Suprapubic skin (tissue), 4 donors: ENCODE measurements around the gene ATPAF1. TPM values are rescaled to one million over a fixed set of nuclear protein-coding genes. Genes with fewer than 3 reads are reported as not detected.

Source experiments
- DNase-seq, 2 donors: peaks; one replicate each; pipeline ENCODE4 v3.0.0-alpha.2; 2019; ENCODE audit warnings: low spot score in 2 of 2
- H3K27ac ChIP-seq: fragments of 200-600 bp; sonication (generic); one replicate; pipeline ENCODE4 v1.5.1; 2019
- H3K27me3 ChIP-seq: fragments of 200-600 bp; sonication (generic); one replicate; pipeline ENCODE4 v1.5.1; 2019
- H3K36me3 ChIP-seq: fragments of 200-600 bp; sonication (generic); one replicate; pipeline ENCODE4 v1.5.1; 2019
- H3K4me1 ChIP-seq: fragments of 200-600 bp; sonication (generic); one replicate; pipeline ENCODE4 v1.5.1; 2019
- H3K4me3 ChIP-seq: fragments of 200-600 bp; sonication (generic); one replicate; pipeline ENCODE4 v1.5.1; 2019; ENCODE audit warnings: mild to moderate bottlenecking
- H3K9me3 ChIP-seq: fragments of 200-600 bp; sonication (generic); one replicate; pipeline ENCODE4 v1.5.1; 2019
- CTCF ChIP-seq, 2 donors: fragments of 200-600 bp in 1 of 2; fragments of 450-650 bp in 1 of 2; sonication (generic) in 1 of 2; IDR thresholded peaks; one replicate each; pipeline ENCODE4 v1.5.1; 2016 to 2019; ENCODE audit warnings: antibody characterized with exemption in 2 of 2, mild to moderate bottlenecking in 1 of 2, moderate library complexity in 1 of 2
- EP300 ChIP-seq: sonication (generic); formaldehyde crosslinking; IDR thresholded peaks from one replicate; pipeline ENCODE4 v1.6.1; 2017; ENCODE audit warnings: antibody characterized with exemption
- POLR2A ChIP-seq, 2 donors: fragments of 450-650 bp; IDR thresholded peaks; one replicate each; pipeline ENCODE4 v1.6.1; 2017; ENCODE audit warnings: antibody characterized with exemption in 2 of 2, mild to moderate bottlenecking in 2 of 2, moderate library complexity in 2 of 2
- POLR2AphosphoS5 ChIP-seq, 3 donors: sonication (generic); formaldehyde crosslinking; IDR thresholded peaks; one replicate each; pipeline ENCODE4 v1.6.1; 2017; ENCODE audit warnings: antibody characterized with exemption in 3 of 3
- WGBS: methylation state at CpG from one replicate; pipeline ENCODE4 v1.1.5; 2018; 5-methylcytosine and 5-hydroxymethylcytosine counted together
- total RNA-seq, 4 donors: library from RNA; depleted of rRNA; stranded (reverse); fragments of >200 nt; gene quantifications; one replicate each; pipeline ENCODE4 v1.1.0, GENCODE V29; 2016

Gene ATPAF1
- total RNA-seq, 4 donors from 2014 or later = 29.0 to 43.6 (median 30.9) TPM

- TF ChIP-seq POLR2AphosphoS5 (IDR thresholded peaks at IDR 0.05) (no peak), EP300 (no peak), CTCF (IDR thresholded peaks at IDR 0.05) (no peak), POLR2A (IDR thresholded peaks at IDR 0.05) (no peak)
Measured at GRCh38 chr1:46687093-46687659, 19.0 kb upstream of the ATPAF1 start.

DNA sequence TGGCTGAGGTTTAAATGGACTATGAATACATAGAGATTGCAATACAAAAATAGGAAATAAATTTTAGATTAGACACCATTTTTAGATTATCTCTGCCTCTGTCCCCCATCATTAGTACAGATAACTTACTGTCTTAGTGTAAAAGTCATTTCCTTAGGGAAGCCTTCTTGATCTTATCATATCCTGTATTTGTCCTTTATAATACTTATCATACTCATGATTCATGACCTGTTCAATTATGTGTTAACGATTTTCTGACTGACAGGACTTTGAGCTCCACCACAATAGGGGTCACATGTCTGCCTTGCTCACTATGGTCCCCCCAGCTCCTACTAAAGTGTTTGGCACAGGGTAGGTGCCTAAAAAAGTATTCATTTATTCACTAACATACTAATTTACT lies 18.1 kb upstream of the ATPAF1 start:
- Histone ChIP-seq H3K9me3 (no peaks in the 10 kb centered on the region), H3K36me3 (peaks cover 94% of the 10 kb centered on the region), H3K4me1 (peaks cover 16% of the 10 kb centered on the region), H3K27ac (no peak overlapping the region), H3K27me3 (no peaks in the 10 kb centered on the region), H3K4me3 (no peak overlapping the region)
- TF ChIP-seq POLR2AphosphoS5 (IDR thresholded peaks at IDR 0.05) (no peak), CTCF (IDR thresholded peaks at IDR 0.05) (no peak), EP300 (no peak), POLR2A (IDR thresholded peaks at IDR 0.05) (no peak)
- no peak for DNase-seq
- 31% methylated on average over 1 of the region's 1 CpG for WGBS

More at GRCh38 chr1:46687093-46687659, 19.0 kb upstream of the ATPAF1 start:
- Histone ChIP-seq H3K4me3 (no peak overlapping the region), H3K36me3 (peaks cover 92% of the 10 kb centered on the region), H3K27me3 (no peaks in the 10 kb centered on the region), H3K4me1 (peaks cover 16% of the 10 kb centered on the region), H3K9me3 (no peaks in the 10 kb centered on the region), H3K27ac (no peak overlapping the region)
- WGBS = 40% methylated on average over 2 of the region's 2 CpGs
- DNase-seq = peak in 1 of 2 donors; percentile 71

- no peak overlapping the region for H3K27ac ChIP-seq
- H3K4me3 ChIP-seq = no peak overlapping the region
- H3K36me3 ChIP-seq = peaks cover 94% of the 10 kb centered on the region
- 93% methylated on average over 2 of the region's 2 CpGs for WGBS
- no peak for DNase-seq
- H3K9me3 ChIP-seq = no peaks in the 10 kb centered on the region
- peaks cover 16% of the 10 kb centered on the region for H3K4me1 ChIP-seq
- TF ChIP-seq POLR2A (IDR thresholded peaks at IDR 0.05) (no peak), EP300 (no peak), POLR2AphosphoS5 (IDR thresholded peaks at IDR 0.05) (no peak), CTCF (IDR thresholded peaks at IDR 0.05) (no peak)
- no peaks in the 10 kb centered on the region for H3K27me3 ChIP-seq
Measured at GRCh38 chr1:46684670-46685069, 16.5 kb upstream of the ATPAF1 start.

DNA sequence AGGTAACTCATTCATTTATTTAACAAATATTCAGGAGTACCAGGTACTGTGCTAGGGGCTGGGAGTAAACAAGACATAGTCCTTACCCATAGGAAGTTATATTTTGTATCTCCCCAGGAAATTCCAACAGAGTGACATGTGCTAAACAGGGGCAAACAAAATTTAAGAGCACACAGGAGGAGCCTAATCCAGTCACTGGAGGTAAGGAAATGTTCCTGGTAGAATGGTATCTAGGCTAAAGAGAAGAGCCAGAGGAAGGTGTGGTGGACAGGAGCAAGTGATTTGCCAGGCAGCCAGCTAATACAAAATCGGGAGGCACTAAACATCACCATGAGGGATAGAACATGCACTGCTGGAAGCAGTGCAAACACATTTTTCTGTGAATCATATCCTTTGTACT lies 13.9 kb upstream of the ATPAF1 start:
- peaks cover 4% of the 10 kb centered on the region for H3K4me1 ChIP-seq
- no peak overlapping the region for H3K4me3 ChIP-seq
- H3K36me3 ChIP-seq = peaks cover 97% of the 10 kb centered on the region
- no peak overlapping the region for H3K27ac ChIP-seq
- no peak for DNase-seq
- H3K27me3 ChIP-seq = no peaks in the 10 kb centered on the region
- 43% methylated on average over 1 of the region's 1 CpG for WGBS
- TF ChIP-seq EP300 (no peak), CTCF (IDR thresholded peaks at IDR 0.05) (no peak), POLR2A (IDR thresholded peaks at IDR 0.05) (no peak), POLR2AphosphoS5 (IDR thresholded peaks at IDR 0.05) (no peak)
- H3K9me3 ChIP-seq = no peaks in the 10 kb centered on the region

DNA sequence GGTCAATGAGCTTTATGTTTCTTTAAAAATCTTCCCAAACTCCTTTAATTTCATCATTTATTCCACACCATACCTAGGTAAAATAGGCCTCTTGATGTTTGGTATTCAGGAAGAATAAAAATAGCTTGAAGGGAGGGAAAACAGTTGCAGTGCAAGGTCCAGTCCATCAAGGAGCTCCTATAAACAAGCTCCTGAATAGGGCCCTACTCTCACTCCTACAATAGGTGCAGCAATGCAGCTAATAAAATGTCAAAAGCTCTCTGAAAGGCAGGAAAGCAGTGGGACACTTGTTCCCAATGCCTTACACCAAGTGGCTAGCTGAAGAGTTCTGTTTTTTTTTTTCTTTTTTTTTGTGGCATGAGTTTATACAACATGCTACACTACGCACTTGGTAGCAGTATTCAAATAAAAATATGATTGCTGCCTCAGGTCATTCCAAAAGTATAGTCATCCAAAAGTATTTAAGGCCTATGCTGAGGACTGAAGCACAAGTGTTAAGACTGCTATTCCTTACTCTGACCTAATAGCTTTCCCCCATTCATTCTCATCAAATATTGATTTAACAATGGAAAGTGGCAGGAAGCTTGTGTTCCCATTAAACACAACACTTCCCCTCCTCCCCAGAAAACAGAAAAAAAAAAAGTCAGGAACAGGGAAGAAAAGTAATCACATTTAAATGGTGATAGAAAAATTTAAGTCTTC lies 13.3 kb upstream of the ATPAF1 start:
- H3K4me3 ChIP-seq = no peak overlapping the region
- no peaks in the 10 kb centered on the region for H3K4me1 ChIP-seq
- no peak for DNase-seq
- H3K36me3 ChIP-seq = peaks cover 95% of the 10 kb centered on the region
- H3K27ac ChIP-seq = no peak overlapping the region
- H3K9me3 ChIP-seq = no peaks in the 10 kb centered on the region
- TF ChIP-seq EP300 = no peak
- no peak for TF ChIP-seq POLR2A (IDR thresholded peaks at IDR 0.05)
- TF ChIP-seq POLR2AphosphoS5 (IDR thresholded peaks at IDR 0.05) = no peak
- TF ChIP-seq CTCF (IDR thresholded peaks at IDR 0.05) = no peak
- H3K27me3 ChIP-seq = no peaks in the 10 kb centered on the region
- WGBS = 80% methylated on average over 1 of the region's 1 CpG
